ENCODE measurements around the gene TMEM175.

Gene TMEM175

GRCh38 chr4:931960-932712, at the start of gene TMEM175, which contains the start of gene GAK:
Gene TMEM175 (plus strand): TSS chr4:932460. CDS start chr4:947740, 15,280 bp downstream.
Gene GAK (minus strand): TSS chr4:932316. CDS start chr4:932187, 129 bp downstream.
- DNase-seq (ENCODE audit: low read depth), result peak; percentile 97

- DNase-seq (ENCODE audit: low read depth), result no peak
These were observed 49.6 kb upstream of the TMEM175 start for GRCh38 chr4:882646-883045.

GRCh38 chr4:883377-884095, 48.7 kb upstream of the TMEM175 start:
- DNase-seq (ENCODE audit: low read depth), result no peak

DNA sequence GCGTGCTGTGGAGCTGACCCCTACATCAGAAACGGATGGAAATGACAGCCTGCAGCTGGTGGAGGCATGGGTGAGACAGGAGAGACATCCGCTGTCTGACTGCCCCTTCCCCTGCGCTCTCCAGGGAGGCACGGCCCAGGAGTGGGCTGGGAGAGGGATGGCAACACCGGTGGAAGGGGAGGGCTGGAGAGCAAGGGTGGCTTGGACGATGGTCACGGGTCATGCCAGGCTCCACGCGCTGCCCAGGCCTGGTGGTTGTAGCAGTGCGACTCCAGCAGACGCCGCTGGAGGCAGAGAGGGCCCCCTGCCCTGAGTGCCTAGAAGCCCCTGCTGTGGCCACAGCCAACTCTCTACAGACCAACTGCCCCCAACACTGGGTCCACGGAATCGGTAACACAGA, 48.0 kb upstream of the TMEM175 start:
- DNase-seq (ENCODE audit: low read depth), result no peak

DNA sequence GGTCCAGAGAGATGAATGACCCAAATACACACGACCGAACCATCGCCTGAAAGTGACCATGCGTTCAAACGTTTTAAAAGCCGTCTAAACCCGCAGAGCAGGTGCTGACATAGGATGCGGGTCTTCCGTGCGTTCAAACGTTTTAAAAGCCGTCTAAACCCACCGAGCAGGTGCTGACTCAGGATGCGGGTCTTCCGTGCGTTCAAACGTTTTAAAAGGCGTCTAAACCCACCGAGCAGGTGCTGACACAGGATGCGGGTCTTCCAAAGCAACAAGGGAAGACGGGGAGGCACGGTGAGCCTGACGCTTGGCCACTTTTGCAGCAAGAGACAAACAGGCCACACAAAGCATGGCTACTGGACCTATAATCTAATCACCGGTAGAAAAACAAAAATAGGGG, 47.4 kb upstream of the TMEM175 start:
- no peak for DNase-seq (ENCODE audit: low read depth)

DNA sequence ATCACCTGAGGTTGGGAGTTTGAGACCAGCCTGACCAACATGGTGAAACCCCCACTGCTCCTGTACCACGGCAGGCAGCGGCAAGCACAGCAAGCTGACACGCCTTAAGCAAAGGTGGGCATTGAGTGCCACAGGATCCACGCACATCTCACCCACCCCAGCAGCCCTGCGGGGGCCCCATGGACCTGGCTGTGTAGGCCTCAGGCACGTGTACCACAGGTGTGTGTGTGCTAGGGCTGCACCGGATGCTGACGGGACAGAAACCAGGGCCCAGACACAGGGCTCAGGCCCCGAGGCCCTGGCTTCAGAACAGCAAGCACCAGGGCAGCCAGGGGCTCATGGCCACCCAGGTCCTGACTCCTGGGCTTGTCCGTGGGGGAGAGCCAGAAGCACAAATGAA, 46.9 kb upstream of the TMEM175 start:
- DNase-seq (ENCODE audit: low read depth), result no peak

GRCh38 chr4:886244-886643, 46.0 kb upstream of the TMEM175 start:
- DNase-seq (ENCODE audit: low read depth), result no peak

GRCh38 chr4:887034-887763, 45.1 kb upstream of the TMEM175 start:
- DNase-seq (ENCODE audit: low read depth), result no peak

DNA sequence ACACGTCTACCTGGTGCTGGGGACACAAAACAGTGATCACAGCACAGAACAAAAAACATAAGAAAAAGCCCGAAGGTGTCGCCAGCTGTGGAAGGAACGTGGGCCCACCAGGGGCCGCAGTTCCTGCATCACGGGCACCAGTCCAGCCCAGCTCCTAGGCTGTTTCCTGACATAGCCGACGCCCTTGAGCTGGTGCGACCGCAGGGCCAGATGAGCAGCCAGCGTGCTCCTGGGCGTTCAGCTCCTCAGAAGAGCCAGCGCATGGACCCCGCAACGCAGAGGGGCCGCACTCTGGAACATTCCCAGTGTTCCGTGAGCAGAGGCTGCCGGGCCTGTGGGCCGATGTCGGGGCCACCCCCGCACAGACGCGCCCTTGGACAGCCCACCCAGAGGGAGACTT, 44.2 kb upstream of the TMEM175 start:
- no peak for DNase-seq (ENCODE audit: low read depth)

GRCh38 chr4:889516-889915, 42.7 kb upstream of the TMEM175 start:
- DNase-seq (ENCODE audit: low read depth), result no peak

- DNase-seq (ENCODE audit: low read depth), result no peak
These were observed 42.1 kb upstream of the TMEM175 start for GRCh38 chr4:890036-890695.

DNA sequence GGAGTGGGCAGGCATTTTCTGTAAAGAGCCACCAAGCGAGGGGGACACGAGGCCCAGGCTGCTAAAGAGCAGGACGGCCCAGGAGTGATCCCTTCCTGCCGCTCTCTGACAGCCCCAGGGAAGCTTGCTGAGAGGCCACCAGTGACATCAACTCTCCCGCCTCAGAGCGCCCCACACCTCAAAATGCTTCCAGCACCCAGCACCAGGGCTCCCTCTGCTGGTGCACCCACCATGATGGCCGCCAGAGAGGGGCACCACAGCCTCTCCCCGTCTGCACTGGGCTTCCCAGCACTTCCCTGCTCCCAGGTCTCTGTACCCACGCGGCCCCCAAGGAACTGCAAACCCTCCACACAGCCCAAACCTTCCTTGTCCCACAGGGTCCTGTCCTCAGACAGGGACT, 40.5 kb upstream of the TMEM175 start:
- no peak for DNase-seq (ENCODE audit: low read depth)

- no peak for DNase-seq (ENCODE audit: low read depth)
These were observed 39.5 kb upstream of the TMEM175 start for GRCh38 chr4:892780-893179.

DNA sequence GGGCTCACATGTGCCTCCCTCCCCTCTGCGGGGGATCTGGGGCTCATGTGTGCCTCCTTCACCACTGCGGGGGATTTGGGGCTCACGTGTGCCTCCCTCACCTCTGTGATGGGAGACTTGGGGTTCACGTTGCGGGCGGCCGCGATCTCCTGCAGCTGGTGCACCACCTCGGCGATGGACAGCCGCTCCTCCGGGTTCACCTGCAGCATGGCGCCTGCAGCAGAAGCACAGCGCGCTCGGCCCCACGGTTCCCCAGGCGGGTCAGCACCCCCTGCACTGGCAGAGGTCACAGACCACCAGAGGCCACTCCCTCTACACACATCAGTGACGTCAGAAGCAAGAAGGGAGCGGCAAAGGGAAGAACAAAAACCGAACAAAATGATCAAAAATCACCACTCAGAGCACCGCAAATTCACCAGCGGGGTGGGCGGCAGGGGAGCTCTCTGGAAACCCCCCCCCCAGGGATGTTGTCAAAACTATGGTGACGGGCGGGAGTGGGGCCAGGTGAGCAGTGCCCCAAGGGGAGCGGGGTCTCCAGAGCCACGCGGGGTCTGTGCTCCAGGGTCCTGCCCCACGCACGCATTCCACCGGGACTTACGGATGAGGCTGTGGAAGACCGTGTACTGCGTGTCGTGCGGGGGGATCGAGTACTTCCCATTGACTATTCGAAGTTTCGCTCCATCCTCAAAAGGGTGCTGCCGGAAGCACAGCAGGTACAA, 38.8 kb upstream of the TMEM175 start:
- no peak for DNase-seq (ENCODE audit: low read depth)

DNA sequence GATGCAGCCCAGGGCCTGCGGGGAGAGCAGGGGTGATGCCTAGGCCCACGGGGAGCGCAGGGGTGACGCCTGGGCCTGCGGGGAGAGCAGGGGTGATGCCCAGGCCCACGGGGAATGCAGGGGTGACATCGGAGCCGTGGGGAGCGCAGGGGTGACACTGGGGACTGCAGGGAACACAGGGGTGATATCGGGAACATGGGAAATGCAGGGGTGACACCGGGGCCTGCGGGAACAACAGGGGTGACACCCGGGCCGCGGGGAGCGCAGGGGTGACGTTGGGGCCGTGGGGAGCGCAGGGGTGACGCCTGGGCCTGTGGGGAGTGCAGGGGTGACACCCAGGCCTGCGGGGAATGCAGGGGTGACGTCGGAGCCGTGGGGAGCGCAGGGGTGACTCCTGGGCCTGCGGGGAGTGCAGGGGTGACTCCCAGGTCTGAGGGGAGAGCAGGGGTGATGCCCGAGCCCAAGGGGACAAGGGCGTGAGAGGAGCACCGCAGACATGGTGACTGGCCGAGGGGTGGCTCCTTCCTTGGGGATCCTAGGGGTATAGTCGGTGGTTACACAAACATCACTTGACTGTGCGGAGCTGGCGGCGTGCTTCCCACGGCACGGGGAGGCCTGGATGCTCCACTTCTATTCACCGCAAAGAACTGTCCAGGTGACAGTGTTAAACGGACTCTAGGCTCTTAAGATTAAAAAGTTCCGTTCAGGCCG, 38.1 kb upstream of the TMEM175 start:
- no peak for DNase-seq (ENCODE audit: low read depth)

DNA sequence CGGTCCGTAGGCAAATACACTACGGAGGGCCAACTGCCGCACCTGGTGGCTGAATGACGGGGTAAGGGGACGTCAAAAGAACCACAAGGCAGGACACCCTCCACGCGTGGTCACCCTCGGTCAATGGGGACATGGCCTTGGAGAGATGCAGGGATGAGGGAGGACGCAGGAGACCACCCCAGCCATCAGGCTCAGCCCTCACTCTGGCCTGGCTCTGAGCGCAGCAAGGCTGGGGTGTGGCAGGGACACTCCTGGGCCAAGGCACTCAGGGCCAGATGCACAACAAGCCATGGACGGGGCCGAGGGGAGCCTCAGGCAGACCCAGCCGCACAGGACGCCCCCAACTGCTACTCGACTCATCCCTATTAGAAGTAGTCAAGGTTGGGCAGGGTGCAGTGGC, 36.7 kb upstream of the TMEM175 start:
- no peak for DNase-seq (ENCODE audit: low read depth)

DNA sequence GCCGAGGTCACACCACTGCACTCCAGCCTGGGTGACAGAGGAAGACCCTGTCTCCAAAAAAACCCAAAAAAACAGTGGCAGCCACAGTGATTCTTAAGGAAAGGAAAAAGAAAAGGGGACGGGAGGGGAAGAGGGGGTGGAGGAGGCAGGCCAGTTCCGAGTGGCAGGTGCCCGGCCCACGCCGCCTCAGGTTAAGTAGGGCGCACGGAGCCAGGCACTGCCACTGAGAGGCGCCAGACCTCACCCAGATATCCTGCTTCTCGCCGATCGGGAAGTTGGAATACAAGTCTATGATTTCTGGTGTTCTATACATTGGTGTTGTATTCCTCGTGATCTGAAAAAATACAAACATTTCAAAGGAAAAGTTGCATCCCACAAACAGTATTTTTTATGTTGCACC, 36.0 kb upstream of the TMEM175 start:
- DNase-seq (ENCODE audit: low read depth), result no peak

DNA sequence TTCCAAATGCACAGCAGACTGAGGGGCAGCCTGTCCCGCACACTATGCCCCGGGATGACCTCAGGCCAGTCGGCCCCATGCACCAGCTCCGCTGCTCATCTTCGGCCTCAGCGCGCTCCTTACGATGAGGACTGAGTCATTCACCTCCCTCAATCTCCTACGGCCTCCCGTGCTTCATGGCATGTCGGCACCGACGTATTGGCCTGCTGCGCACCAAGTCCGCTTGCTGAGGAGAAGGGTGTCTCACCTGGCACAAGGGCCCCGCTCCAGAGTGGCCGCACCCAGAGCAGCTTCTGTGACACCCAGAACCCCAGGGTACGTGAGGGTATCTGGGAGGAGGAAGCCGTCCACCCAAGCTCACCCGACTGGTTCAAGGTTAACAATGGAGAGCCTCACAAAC, 35.6 kb upstream of the TMEM175 start:
- no peak for DNase-seq (ENCODE audit: low read depth)

- DNase-seq (ENCODE audit: low read depth), result no peak
These were observed 34.1 kb upstream of the TMEM175 start for GRCh38 chr4:898123-898522.

GRCh38 chr4:898869-899555, 33.2 kb upstream of the TMEM175 start:
- DNase-seq (ENCODE audit: low read depth), result no peak

- DNase-seq (ENCODE audit: low read depth), result no peak
These were observed 32.7 kb upstream of the TMEM175 start for GRCh38 chr4:899556-899906.

Measured in stimulated activated CD8-positive, alpha-beta memory T cell treated with anti-CD3 and anti-CD28 coated beads, Interleukin-15, amount 100 ng/mL, for 24 hours (primary cell).